ENCODE measurements around the gene AP5B1.

DNA sequence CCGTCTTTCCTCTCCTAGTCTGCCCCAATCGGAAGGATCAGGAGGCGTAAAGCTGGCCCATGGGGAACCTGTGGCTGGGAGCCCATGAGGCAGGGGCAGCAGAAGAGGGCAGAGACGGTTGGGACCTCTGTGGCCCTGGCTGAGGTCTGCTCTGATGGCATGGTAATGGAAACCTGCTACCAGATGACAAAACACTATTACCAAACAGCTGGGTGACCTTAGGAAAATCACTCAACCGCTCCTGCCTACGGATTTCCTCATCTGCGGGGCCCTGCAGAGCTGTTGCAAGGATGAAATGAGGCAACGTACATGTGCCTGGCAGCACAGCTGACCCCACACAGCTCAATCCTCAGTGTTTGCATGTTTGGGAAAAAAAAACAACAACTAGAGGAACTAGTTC lies 4.6 kb downstream of the AP5B1 start:
- TF ChIP-seq POLR2AphosphoS5 (IDR thresholded peaks at IDR 0.05; ENCODE audit: low read depth) (no peak), NANOG (IDR thresholded peaks at IDR 0.05; ENCODE audit: borderline replicate concordance) (no peak), EZH2phosphoT487 (IDR thresholded peaks at IDR 0.05; ENCODE audit: unreplicated experiment) (no peak), EZH2 (IDR thresholded peaks at IDR 0.05; ENCODE audit: low read depth, unreplicated experiment) (no peak), STAT1 (IDR thresholded peaks at IDR 0.05; ENCODE audit: unreplicated experiment) (no peak), ZNF114 (CRISPR knock-in tag; IDR thresholded peaks at IDR 0.05) (no peak)
- TF ChIP-seq, protein P1, sequence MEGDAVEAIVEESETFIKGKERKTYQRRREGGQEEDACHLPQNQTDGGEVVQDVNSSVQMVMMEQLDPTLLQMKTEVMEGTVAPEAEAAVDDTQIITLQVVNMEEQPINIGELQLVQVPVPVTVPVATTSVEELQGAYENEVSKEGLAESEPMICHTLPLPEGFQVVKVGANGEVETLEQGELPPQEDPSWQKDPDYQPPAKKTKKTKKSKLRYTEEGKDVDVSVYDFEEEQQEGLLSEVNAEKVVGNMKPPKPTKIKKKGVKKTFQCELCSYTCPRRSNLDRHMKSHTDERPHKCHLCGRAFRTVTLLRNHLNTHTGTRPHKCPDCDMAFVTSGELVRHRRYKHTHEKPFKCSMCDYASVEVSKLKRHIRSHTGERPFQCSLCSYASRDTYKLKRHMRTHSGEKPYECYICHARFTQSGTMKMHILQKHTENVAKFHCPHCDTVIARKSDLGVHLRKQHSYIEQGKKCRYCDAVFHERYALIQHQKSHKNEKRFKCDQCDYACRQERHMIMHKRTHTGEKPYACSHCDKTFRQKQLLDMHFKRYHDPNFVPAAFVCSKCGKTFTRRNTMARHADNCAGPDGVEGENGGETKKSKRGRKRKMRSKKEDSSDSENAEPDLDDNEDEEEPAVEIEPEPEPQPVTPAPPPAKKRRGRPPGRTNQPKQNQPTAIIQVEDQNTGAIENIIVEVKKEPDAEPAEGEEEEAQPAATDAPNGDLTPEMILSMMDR (conservative IDR thresholded peaks at IDR 0.05; ENCODE audit: low read depth in 2 of 2), result no peak
- TF ChIP-seq, protein P2, sequence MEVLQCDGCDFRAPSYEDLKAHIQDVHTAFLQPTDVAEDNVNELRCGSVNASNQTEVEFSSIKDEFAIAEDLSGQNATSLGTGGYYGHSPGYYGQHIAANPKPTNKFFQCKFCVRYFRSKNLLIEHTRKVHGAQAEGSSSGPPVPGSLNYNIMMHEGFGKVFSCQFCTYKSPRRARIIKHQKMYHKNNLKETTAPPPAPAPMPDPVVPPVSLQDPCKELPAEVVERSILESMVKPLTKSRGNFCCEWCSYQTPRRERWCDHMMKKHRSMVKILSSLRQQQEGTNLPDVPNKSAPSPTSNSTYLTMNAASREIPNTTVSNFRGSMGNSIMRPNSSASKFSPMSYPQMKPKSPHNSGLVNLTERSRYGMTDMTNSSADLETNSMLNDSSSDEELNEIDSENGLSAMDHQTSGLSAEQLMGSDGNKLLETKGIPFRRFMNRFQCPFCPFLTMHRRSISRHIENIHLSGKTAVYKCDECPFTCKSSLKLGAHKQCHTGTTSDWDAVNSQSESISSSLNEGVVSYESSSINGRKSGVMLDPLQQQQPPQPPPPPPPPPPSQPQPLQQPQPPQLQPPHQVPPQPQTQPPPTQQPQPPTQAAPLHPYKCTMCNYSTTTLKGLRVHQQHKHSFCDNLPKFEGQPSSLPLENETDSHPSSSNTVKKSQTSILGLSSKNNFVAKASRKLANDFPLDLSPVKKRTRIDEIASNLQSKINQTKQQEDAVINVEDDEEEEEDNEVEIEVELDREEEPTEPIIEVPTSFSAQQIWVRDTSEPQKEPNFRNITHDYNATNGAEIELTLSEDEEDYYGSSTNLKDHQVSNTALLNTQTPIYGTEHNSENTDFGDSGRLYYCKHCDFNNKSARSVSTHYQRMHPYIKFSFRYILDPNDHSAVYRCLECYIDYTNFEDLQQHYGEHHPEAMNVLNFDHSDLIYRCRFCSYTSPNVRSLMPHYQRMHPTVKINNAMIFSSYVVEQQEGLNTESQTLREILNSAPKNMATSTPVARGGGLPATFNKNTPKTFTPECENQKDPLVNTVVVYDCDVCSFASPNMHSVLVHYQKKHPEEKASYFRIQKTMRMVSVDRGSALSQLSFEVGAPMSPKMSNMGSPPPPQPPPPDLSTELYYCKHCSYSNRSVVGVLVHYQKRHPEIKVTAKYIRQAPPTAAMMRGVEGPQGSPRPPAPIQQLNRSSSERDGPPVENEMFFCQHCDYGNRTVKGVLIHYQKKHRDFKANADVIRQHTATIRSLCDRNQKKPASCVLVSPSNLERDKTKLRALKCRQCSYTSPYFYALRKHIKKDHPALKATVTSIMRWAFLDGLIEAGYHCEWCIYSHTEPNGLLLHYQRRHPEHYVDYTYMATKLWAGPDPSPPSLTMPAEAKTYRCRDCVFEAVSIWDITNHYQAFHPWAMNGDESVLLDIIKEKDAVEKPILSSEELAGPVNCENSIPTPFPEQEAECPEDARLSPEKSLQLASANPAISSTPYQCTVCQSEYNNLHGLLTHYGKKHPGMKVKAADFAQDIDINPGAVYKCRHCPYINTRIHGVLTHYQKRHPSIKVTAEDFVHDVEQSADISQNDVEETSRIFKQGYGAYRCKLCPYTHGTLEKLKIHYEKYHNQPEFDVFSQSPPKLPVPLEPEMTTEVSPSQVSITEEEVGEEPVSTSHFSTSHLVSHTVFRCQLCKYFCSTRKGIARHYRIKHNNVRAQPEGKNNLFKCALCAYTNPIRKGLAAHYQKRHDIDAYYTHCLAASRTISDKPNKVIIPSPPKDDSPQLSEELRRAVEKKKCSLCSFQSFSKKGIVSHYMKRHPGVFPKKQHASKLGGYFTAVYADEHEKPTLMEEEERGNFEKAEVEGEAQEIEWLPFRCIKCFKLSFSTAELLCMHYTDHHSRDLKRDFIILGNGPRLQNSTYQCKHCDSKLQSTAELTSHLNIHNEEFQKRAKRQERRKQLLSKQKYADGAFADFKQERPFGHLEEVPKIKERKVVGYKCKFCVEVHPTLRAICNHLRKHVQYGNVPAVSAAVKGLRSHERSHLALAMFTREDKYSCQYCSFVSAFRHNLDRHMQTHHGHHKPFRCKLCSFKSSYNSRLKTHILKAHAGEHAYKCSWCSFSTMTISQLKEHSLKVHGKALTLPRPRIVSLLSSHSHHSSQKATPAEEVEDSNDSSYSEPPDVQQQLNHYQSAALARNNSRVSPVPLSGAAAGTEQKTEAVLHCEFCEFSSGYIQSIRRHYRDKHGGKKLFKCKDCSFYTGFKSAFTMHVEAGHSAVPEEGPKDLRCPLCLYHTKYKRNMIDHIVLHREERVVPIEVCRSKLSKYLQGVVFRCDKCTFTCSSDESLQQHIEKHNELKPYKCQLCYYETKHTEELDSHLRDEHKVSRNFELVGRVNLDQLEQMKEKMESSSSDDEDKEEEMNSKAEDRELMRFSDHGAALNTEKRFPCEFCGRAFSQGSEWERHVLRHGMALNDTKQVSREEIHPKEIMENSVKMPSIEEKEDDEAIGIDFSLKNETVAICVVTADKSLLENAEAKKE (CRISPR knock-in tag; IDR thresholded peaks at IDR 0.05), result no peak
- TF ChIP-seq, protein P3, sequence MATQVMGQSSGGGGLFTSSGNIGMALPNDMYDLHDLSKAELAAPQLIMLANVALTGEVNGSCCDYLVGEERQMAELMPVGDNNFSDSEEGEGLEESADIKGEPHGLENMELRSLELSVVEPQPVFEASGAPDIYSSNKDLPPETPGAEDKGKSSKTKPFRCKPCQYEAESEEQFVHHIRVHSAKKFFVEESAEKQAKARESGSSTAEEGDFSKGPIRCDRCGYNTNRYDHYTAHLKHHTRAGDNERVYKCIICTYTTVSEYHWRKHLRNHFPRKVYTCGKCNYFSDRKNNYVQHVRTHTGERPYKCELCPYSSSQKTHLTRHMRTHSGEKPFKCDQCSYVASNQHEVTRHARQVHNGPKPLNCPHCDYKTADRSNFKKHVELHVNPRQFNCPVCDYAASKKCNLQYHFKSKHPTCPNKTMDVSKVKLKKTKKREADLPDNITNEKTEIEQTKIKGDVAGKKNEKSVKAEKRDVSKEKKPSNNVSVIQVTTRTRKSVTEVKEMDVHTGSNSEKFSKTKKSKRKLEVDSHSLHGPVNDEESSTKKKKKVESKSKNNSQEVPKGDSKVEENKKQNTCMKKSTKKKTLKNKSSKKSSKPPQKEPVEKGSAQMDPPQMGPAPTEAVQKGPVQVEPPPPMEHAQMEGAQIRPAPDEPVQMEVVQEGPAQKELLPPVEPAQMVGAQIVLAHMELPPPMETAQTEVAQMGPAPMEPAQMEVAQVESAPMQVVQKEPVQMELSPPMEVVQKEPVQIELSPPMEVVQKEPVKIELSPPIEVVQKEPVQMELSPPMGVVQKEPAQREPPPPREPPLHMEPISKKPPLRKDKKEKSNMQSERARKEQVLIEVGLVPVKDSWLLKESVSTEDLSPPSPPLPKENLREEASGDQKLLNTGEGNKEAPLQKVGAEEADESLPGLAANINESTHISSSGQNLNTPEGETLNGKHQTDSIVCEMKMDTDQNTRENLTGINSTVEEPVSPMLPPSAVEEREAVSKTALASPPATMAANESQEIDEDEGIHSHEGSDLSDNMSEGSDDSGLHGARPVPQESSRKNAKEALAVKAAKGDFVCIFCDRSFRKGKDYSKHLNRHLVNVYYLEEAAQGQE (IDR thresholded peaks at IDR 0.05; ENCODE audit: unreplicated experiment), result no peak

Data from GM23338 (cell line).